HepG2 (cell line): ENCODE data around the gene KRTAP12-3. TPM values are rescaled to one million over a fixed set of nuclear protein-coding genes. Genes with fewer than 3 reads are reported as not detected.

Experiments
- DNMT1 ChIP-seq: sonication (generic); formaldehyde crosslinking; IDR thresholded peaks from 2 replicates; pipeline ENCODE4 v1.5.1; 2020; ENCODE audit warnings: mild to moderate bottlenecking, missing genetic modification reagents
- KAT7 ChIP-seq: IDR thresholded peaks from 2 replicates; pipeline ENCODE4 v1.6.1; 2018; ENCODE audit warnings: borderline replicate concordance, missing compliant biosample characterization
- KAT8 ChIP-seq: IDR thresholded peaks from 2 replicates; pipeline ENCODE4 v1.6.1; 2016; ENCODE audit warnings: missing genetic modification reagents, missing compliant biosample characterization
- PPARG ChIP-seq: conservative IDR thresholded peaks from 2 replicates; pipeline ENCODE4 v1.6.1; 2016; ENCODE audit warnings: missing biosample characterization, missing genetic modification reagents
- SMARCE1 ChIP-seq: fragments of 450-650 bp; IDR thresholded peaks from 2 replicates; pipeline ENCODE4 v1.6.1; 2017; ENCODE audit warnings: borderline replicate concordance
- ZFAT ChIP-seq: sonication (generic); formaldehyde crosslinking; conservative IDR thresholded peaks from 2 replicates; pipeline ENCODE4 v1.8.1; 2023; ENCODE audit warnings: missing genetic modification reagents, inconsistent platforms
- ZFY ChIP-seq: sonication (generic); formaldehyde crosslinking; IDR thresholded peaks from 2 replicates; pipeline ENCODE4 v1.4.0; 2020; ENCODE audit warnings: missing genetic modification reagents
- ZMYM3 ChIP-seq: sonication (generic); formaldehyde crosslinking; IDR thresholded peaks from 2 replicates; pipeline ENCODE4 v1.5.1; 2020; ENCODE audit warnings: mild to moderate bottlenecking, missing genetic modification reagents
- ZNF263 ChIP-seq: sonication (generic); formaldehyde crosslinking; IDR thresholded peaks from 2 replicates; pipeline ENCODE4 v1.4.0; 2020; ENCODE audit warnings: missing genetic modification reagents
- ZNF326 ChIP-seq: sonication (generic); formaldehyde crosslinking; IDR thresholded peaks from 2 replicates; pipeline ENCODE4 v1.4.0; 2020; ENCODE audit warnings: missing genetic modification reagents, borderline replicate concordance
- ZNF784 ChIP-seq: sonication (generic); formaldehyde crosslinking; IDR thresholded peaks from 2 replicates; pipeline ENCODE4 v1.5.1; 2020; ENCODE audit warnings: missing genetic modification reagents, mild to moderate bottlenecking, borderline replicate concordance
- ZNF800 ChIP-seq: sonication (generic); formaldehyde crosslinking; IDR thresholded peaks from 2 replicates; pipeline ENCODE4 v1.4.0; 2020; ENCODE audit warnings: missing genetic modification reagents
- polyA plus RNA-seq, 8 experiments: library from polyadenylated mRNA; depleted of rRNA in 3 of 8; stranded (reverse) in 7 of 8; unstranded in 1 of 8; fragments of >200 nt; fragmentation: Illumina TruSeq in 4 of 8; extraction: Trizol in 4 of 8; gene quantifications; 2 replicates each; pipeline versions ENCODE4 v1.2.1 to v1.2.3, GENCODE V29; 2011 to 2016; ENCODE audit warnings: low read depth in 4 of 8, missing spikeins in 1 of 8, mixed read lengths in 1 of 8; ENCODE audit not compliant: insufficient read depth in 1 of 8
- total RNA-seq, 5 experiments: library from RNA; depleted of rRNA; stranded (reverse); fragments of >200 nt; fragmentation: Illumina TruSeq; extraction: Trizol; gene quantifications; 2 replicates each; pipeline ENCODE4 v1.2.3, GENCODE V29; 2016; ENCODE audit warnings: low read depth in 1 of 5
- TF ChIP-seq, protein P1 (sequence below): IDR thresholded peaks from 2 replicates; pipeline ENCODE4 v1.6.1; 2012; ENCODE audit warnings: low read depth, low read length, improper control_type of control experiment
- TF ChIP-seq, protein P2 (sequence below): sonication (generic); formaldehyde crosslinking; IDR thresholded peaks from 2 replicates; pipeline ENCODE4 v1.4.0; 2020; ENCODE audit warnings: missing genetic modification reagents
- TF ChIP-seq, protein P3 (sequence below): sonication (generic); formaldehyde crosslinking; IDR thresholded peaks from 2 replicates; pipeline ENCODE4 v1.5.0; 2020; ENCODE audit warnings: mild to moderate bottlenecking, missing genetic modification reagents, moderate library complexity
- TF ChIP-seq, protein P4 (sequence below): sonication (generic); formaldehyde crosslinking; IDR thresholded peaks from 2 replicates; pipeline ENCODE4 v1.8.0; 2022; ENCODE audit warnings: mild to moderate bottlenecking, missing genetic modification reagents, borderline replicate concordance
- TF ChIP-seq, protein P5 (sequence below): sonication (generic); formaldehyde crosslinking; IDR thresholded peaks from 2 replicates; pipeline ENCODE4 v1.4.0; 2020; ENCODE audit warnings: missing genetic modification reagents

KRTAP12-3 gene
- total and polyA plus RNA-seq, 2 of the 13 experiments (the other 11 are each of a cell fraction or from before 2014, with no cell fraction given): not detected

- TF ChIP-seq, protein P1, sequence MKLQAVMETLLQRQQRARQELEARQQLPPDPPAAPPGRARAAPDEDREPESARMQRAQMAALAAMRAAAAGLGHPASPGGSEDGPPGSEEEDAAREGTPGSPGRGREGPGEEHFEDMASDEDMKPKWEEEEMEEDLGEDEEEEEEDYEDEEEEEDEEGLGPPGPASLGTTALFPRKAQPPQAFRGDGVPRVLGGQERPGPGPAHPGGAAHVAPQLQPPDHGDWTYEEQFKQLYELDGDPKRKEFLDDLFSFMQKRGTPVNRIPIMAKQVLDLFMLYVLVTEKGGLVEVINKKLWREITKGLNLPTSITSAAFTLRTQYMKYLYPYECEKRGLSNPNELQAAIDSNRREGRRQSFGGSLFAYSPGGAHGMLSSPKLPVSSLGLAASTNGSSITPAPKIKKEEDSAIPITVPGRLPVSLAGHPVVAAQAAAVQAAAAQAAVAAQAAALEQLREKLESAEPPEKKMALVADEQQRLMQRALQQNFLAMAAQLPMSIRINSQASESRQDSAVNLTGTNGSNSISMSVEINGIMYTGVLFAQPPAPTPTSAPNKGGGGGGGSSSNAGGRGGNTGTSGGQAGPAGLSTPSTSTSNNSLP: no peak
- TF ChIP-seq ZFY (CRISPR knock-in tag): no peak; the same call in 1 of the 2 replicates
- no peak for TF ChIP-seq DNMT1 (CRISPR knock-in tag)
- TF ChIP-seq, protein P2, sequence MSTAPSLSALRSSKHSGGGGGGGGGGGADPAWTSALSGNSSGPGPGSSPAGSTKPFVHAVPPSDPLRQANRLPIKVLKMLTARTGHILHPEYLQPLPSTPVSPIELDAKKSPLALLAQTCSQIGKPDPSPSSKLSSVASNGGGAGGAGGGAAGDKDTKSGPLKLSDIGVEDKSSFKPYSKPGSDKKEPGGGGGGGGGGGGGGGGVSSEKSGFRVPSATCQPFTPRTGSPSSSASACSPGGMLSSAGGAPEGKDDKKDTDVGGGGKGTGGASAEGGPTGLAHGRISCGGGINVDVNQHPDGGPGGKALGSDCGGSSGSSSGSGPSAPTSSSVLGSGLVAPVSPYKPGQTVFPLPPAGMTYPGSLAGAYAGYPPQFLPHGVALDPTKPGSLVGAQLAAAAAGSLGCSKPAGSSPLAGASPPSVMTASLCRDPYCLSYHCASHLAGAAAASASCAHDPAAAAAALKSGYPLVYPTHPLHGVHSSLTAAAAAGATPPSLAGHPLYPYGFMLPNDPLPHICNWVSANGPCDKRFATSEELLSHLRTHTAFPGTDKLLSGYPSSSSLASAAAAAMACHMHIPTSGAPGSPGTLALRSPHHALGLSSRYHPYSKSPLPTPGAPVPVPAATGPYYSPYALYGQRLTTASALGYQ (CRISPR knock-in tag): no peak
- TF ChIP-seq ZFAT (CRISPR knock-in tag): no peak
- TF ChIP-seq SMARCE1: no peak
- TF ChIP-seq ZNF784 (CRISPR knock-in tag): no peak
- TF ChIP-seq ZNF800 (CRISPR knock-in tag): no peak
- no peak for TF ChIP-seq ZNF326 (CRISPR knock-in tag)
- TF ChIP-seq KAT8 (CRISPR knock-in tag): peak; percentile 32; the same call in 1 of the 2 replicates
- TF ChIP-seq, protein P3, sequence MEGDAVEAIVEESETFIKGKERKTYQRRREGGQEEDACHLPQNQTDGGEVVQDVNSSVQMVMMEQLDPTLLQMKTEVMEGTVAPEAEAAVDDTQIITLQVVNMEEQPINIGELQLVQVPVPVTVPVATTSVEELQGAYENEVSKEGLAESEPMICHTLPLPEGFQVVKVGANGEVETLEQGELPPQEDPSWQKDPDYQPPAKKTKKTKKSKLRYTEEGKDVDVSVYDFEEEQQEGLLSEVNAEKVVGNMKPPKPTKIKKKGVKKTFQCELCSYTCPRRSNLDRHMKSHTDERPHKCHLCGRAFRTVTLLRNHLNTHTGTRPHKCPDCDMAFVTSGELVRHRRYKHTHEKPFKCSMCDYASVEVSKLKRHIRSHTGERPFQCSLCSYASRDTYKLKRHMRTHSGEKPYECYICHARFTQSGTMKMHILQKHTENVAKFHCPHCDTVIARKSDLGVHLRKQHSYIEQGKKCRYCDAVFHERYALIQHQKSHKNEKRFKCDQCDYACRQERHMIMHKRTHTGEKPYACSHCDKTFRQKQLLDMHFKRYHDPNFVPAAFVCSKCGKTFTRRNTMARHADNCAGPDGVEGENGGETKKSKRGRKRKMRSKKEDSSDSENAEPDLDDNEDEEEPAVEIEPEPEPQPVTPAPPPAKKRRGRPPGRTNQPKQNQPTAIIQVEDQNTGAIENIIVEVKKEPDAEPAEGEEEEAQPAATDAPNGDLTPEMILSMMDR (CRISPR knock-in tag): no peak
- TF ChIP-seq, protein P4, sequence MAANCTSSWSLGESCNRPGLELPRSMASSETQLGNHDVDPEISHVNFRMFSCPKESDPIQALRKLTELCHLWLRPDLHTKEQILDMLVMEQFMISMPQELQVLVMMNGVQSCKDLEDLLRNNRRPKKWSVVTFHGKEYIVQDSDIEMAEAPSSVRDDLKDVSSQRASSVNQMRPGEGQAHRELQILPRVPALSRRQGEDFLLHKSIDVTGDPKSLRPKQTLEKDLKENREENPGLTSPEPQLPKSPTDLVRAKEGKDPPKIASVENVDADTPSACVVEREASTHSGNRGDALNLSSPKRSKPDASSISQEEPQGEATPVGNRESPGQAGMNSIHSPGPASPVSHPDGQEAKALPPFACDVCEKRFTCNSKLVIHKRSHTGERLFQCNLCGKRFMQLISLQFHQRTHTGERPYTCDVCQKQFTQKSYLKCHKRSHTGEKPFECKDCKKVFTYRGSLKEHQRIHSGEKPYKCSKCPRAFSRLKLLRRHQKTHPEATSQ: no peak
- no peak for TF ChIP-seq KAT7
- TF ChIP-seq ZNF263: no peak
- TF ChIP-seq, protein P5, sequence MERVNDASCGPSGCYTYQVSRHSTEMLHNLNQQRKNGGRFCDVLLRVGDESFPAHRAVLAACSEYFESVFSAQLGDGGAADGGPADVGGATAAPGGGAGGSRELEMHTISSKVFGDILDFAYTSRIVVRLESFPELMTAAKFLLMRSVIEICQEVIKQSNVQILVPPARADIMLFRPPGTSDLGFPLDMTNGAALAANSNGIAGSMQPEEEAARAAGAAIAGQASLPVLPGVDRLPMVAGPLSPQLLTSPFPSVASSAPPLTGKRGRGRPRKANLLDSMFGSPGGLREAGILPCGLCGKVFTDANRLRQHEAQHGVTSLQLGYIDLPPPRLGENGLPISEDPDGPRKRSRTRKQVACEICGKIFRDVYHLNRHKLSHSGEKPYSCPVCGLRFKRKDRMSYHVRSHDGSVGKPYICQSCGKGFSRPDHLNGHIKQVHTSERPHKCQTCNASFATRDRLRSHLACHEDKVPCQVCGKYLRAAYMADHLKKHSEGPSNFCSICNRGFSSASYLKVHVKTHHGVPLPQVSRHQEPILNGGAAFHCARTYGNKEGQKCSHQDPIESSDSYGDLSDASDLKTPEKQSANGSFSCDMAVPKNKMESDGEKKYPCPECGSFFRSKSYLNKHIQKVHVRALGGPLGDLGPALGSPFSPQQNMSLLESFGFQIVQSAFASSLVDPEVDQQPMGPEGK: peak; percentile 41; the same call in 1 of the 2 replicates
- no peak for TF ChIP-seq ZMYM3 (CRISPR knock-in tag)
- TF ChIP-seq PPARG: no peak
Observed at GRCh38 chr21:44702973-44703730, 45.4 kb downstream of the KRTAP12-3 start (continued).
